ENCODE data around the gene PLCD1.

GRCh38 chr3:38008971-38009580 lies 20.4 kb downstream of the PLCD1 start:
- TF ChIP-seq CTCF (IDR thresholded peaks at IDR 0.05) (no peak), POLR2A (IDR thresholded peaks at IDR 0.05) (no peak), POLR2AphosphoS5 (IDR thresholded peaks at IDR 0.05) (no peak), EP300 (IDR thresholded peaks at IDR 0.05) (no peak)

Data from gastroesophageal sphincter (tissue), 3 donors.